HG03520 (cell line): ENCODE results near the gene SHANK2.

Source experiments
- ATAC-seq: cut with Tn5 transposase; IDR thresholded peaks from one replicate; pipeline ENCODE4 v1.9.1; 2021; ENCODE audit warnings: mild to moderate bottlenecking, moderate library complexity; ENCODE audit not compliant: unreplicated experiment

SHANK2 gene

GRCh38 chr11:71269603-71270511 is 17.5 kb upstream of the SHANK2 start:
- ATAC-seq, result no peak

GRCh38 chr11:71268706-71269321 is 16.4 kb upstream of the SHANK2 start:
- ATAC-seq, result no peak

- no peak for ATAC-seq
These were observed 15.5 kb upstream of the SHANK2 start for GRCh38 chr11:71267807-71268421.

DNA sequence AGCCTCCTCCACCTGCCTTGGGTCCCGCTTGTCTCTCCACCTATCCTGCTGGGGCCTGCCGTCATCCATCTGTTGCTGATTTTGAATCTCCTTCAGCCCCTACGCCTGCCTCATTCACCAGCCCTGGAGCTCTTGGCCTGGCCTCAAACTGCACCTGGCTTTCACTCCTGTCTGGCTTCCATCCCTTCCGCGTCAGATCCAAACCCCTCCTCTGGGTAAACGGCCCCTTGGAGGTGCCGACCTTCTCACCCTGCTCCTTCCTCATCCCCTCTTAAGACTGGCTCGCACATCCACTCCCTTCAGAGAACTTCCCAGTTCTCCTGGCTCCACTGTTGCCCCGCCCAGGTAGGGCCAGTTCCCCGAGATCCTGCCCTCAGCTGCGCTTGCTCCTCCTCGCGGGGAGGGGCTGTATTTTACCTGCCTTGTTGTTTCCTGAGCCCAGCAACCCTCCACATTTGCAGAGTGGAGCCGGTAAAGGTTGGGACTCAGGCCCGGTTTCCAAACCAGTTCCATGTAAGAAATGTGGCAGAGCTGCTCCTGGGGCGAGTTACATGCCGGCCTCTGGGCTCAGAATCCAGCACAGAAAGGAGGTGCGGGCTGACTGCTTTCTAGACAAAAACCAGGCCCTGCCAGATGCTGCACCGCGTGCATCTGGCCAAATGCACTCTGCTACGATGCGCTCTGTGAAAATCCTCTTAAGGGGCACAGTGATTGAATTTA is 13.9 kb upstream of the SHANK2 start:
- ATAC-seq, result no peak

GRCh38 chr11:71265559-71266092 is 13.2 kb upstream of the SHANK2 start:
- no peak for ATAC-seq

- ATAC-seq, result no peak
These were observed 11.0 kb upstream of the SHANK2 start for GRCh38 chr11:71263386-71263785.

GRCh38 chr11:71255800-71256479 is 3.6 kb upstream of the SHANK2 start:
- no peak for ATAC-seq

DNA sequence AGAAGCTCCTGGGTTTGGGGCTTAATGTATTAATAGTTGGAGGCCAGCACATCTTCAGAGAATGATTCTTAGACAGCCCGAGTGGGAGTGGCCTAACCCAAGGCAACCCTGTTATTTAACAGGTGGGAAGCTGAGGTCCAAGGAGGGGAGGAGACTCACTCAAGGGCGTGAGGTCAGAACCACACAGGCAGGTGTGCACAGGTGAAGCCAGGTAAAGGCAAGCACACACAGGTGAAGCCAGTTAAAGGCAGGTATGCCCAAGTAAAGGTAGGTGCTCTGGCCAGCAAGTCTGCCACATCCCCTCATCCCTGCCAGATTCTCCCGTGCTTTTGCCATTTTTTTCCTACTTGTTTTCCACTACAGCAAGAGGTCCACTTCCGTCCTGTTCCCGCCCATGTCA is 2.9 kb upstream of the SHANK2 start:
- ATAC-seq, result no peak

GRCh38 chr11:71253794-71254193 is 1.4 kb upstream of the SHANK2 start:
- no peak for ATAC-seq

DNA sequence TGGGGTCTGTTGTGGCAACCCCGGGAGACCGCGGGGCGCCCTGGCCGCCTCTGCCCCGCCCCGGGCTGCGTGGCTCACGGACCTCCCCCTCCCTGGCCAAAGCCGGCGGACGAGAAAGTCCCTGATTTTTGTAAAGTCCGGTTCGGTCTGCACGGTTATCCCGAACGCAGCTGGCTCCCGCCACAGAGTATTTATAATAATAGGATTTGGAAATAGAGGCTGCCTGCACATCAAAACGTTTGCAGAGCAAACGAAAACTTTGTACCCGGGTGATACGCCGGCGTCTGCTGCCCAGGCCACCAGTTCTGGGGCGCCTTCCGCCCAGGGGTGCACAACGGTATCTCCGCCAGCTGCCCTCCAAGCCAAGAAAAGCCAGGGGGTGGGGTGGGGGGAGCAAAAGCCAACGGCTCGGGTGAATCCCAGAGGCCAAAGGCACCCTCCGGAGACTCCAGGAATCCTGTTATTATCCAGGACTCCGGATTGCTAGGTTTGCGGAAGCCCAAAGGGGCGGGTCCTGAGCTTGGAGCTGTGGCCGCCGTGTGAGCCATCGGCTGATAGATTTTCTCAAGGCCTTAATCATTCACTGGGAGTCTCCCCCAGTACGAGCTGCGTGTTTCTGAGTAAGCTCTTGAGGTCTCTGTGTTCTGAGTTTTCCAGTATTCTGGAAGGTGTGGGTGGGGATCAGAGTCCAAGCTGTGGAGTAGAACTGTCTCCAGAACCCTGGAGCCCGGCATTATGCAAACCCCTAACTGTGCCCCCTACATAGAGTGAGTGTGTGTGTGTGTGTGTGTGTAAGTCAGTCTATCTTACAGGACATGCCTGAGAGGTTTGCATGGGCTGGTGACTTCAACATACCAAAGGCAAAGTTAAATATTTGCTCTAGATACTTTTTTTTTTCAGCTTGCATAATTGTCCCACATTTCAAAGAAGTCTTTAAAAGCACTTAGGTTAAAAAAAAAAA is 673 bp upstream of the SHANK2 start:
- no peak for ATAC-seq

DNA sequence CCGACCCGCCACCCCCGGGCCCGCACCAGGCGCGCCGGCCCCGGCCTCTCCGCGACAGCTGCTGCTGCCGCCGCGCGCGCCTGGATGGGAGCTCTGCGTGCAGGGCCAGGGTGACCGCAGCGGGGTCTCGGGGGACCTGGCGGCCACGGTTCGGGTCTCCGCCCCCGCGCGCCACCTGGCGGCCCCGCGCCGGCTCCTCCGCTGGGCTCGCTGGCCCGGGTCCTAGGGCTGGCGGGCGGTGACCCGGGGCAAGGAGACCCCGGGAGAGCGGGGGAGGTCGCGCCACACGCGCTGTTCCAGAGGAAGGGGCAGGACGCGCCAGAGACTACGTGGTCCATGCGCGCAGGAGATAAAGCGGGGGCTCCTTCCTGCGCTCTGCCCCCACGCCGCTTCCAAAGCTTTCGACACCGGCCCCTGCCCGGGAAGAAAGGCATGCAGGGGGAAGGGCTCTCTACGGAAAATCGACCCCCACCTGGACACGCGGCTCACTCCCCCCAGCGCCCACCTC is 562 bp downstream of the SHANK2 start:
- ATAC-seq, result no peak

- ATAC-seq, result no peak
These were observed 1.1 kb downstream of the SHANK2 start for GRCh38 chr11:71251151-71251721.

DNA sequence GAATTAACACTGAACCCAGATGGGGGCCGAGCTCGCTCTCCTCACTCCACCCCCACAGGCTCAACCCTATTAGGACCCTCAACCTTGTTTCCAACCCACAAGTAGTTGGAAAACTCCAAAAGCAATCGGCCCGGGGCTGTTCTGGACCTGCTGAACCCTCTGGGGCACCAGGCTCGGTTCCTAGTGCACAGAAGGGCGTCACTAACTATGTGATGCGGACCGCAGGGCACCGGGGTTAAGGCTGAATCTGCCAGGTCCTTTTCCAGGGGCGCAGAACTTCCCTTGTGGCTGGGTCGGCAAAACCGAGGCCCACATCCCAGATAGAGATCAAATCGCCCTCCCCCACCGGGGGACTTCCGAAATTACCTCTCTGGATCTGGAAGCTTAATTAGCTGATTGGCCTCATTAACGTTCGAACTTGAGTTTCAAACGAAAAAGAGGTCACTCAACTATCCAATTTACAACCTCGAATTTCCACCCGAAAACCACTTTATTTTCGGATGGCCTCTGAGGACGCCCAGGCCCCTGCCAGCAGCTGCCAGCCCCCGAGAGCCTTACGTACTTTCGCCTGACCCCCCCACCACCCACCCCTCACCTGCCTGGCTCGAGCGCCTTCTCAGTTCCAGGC is 1.7 kb downstream of the SHANK2 start:
- ATAC-seq, result no peak

- ATAC-seq, result no peak
These were observed 3.1 kb downstream of the SHANK2 start for GRCh38 chr11:71249301-71249700.

DNA sequence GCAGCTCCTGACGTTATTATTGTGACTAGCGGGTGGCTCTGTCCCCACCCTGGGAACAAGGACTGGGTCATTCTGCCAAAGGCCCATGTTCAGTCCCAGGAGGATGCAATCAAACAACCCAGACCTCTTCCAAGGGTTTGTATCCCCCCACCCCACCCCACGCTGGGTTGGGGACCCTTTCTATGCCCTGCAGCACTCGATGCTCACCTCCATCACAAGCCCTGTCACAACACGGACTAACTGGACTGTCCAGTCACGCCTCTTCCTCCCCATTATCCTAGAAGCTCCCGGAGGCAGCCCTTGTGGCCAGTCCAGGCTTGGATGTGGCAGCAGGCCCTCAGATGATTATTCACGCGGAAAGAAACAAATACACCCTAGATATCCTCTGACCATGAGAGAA is 3.7 kb downstream of the SHANK2 start:
- ATAC-seq, result no peak

DNA sequence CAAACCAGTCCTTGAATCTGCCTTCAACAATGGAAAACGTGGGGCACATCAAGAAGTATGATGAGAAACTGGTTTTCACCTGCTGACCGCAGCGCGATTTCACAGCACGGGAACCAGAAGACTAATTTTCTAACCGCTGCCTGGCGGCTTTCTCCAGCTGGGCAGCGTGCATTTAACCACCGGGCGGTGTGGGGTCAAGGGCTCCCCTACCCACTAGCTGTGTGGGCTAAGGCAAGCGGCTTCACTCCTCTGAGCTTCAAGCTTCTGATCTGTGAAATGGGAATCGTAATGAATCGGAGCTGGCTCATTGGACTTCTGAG is 4.2 kb downstream of the SHANK2 start:
- ATAC-seq, result no peak

DNA sequence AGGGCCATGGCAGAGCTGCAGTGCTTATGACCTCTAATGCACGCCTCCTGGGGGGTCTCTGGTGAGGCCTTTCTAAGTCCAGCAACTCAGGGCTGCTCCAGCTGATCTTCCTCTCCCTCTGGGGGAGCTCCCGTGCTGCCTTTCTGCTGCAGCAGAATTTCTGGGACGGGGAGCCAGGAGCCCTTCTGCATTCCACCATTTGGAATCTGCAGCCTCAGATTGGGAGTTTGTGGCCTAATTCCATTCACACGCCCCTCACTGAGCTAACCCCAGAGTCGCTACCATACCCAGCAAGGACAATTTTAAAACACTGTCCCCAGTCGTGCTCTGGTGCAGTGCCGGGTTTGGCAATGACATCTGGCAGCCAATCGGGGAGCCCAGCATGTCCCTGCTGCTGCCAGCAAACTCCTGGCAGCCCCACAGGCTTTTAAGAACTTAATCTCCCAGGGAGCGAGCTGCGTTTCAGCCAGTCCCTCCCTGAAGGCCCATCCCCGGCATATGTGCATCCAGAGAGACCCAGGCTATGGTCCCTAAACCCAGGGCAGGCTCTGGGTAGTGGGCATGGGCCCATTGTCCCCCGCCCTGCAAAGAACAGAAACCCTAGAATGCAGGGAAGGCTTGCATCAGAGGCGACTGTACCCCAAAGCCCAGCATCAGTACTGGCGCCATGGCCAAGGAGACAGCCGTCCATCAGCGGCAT is 4.7 kb downstream of the SHANK2 start:
- no peak for ATAC-seq

GRCh38 chr11:71246559-71246958 is 5.8 kb downstream of the SHANK2 start:
- ATAC-seq, result no peak
